K562 (cell line): ENCODE results near the gene DUSP10. TPM values are rescaled to one million over a fixed set of nuclear protein-coding genes. Genes with fewer than 3 reads are reported as not detected.

Experiments used
- MBD2 ChIP-seq: sonication (generic); IDR thresholded peaks from 2 replicates; pipeline ENCODE4 v1.6.1; 2016; ENCODE audit warnings: low read depth, borderline replicate concordance
- MCM3 ChIP-seq: fragments of 450-650 bp; IDR thresholded peaks from 2 replicates; pipeline ENCODE4 v1.6.1; 2016
- MCM7 ChIP-seq, 2 experiments: fragments of 450-650 bp; IDR thresholded peaks; 2 replicates each; pipeline ENCODE4 v1.6.1; 2016 to 2018
- NFIX ChIP-seq: fragments of 250-450 bp; sonication (Bioruptor Pico); IDR thresholded peaks from 2 replicates; pipeline ENCODE4 v1.4.0; 2020; ENCODE audit warnings: low read depth, mild to moderate bottlenecking, moderate library complexity
- SFPQ ChIP-seq: fragments of 200-400 bp; formaldehyde crosslinking; IDR thresholded peaks from 2 replicates; pipeline ENCODE4 v1.6.1; 2017; ENCODE audit warnings: mild to moderate bottlenecking, low read depth, low read length, moderate library complexity
- SIN3A ChIP-seq, 2 experiments: fragments of 150-350 bp in 1 of 2; IDR thresholded peaks; 2 replicates each; pipeline ENCODE4 v1.6.1; 2011 to 2016; ENCODE audit warnings: borderline replicate concordance in 2 of 2, low read depth in 2 of 2, low read length in 2 of 2, mild to moderate bottlenecking in 2 of 2, moderate library complexity in 2 of 2; ENCODE audit not compliant: control insufficient read depth in 1 of 2
- ZBTB40 ChIP-seq, 2 experiments: fragments of 450-650 bp in 1 of 2; sonication (generic) in 1 of 2; formaldehyde crosslinking in 1 of 2; IDR thresholded peaks; 2 replicates each; pipeline versions ENCODE4 v1.7.1 to v1.9.0; 2016 to 2022; ENCODE audit warnings: inconsistent platforms in 1 of 2, mild to moderate bottlenecking in 1 of 2, missing genetic modification reagents in 1 of 2
- ZNF263 ChIP-seq: sonication (generic); formaldehyde crosslinking; IDR thresholded peaks from 2 replicates; pipeline ENCODE4 v1.8.0; 2022; ENCODE audit warnings: mild to moderate bottlenecking, missing genetic modification reagents, borderline replicate concordance
- ZNF699 ChIP-seq: fragments of 250-450 bp; sonication (Bioruptor Pico); IDR thresholded peaks from 2 replicates; pipeline ENCODE4 v1.8.0; 2021; ENCODE audit warnings: mild to moderate bottlenecking, moderate library complexity; ENCODE audit not compliant: insufficient replicate concordance
- polyA plus RNA-seq, 8 experiments: library from polyadenylated mRNA; depleted of rRNA in 4 of 8; stranded (reverse) in 5 of 8; unstranded in 3 of 8; fragments of >200 nt; fragmentation: Nextera tagmentation in 2 of 8; fragmentation: Illumina TruSeq in 1 of 8; extraction: Ambion mirVana in 2 of 8; extraction: Trizol in 1 of 8; gene quantifications; 2 replicates each; pipeline versions ENCODE4 v1.2.1 to v1.2.3, GENCODE V29; 2011 to 2014; ENCODE audit warnings: inconsistent platforms in 1 of 8, missing spikeins in 1 of 8
- total RNA-seq, 7 experiments: library from RNA; depleted of rRNA in 6 of 7; stranded (reverse); fragments of >200 nt in 6 of 7; fragmentation: Illumina TruSeq in 2 of 7; extraction: Trizol in 2 of 7; gene quantifications; 2 replicates each; pipeline versions ENCODE4 v1.2.1 to v1.2.3, GENCODE V29; 2011 to 2021; ENCODE audit warnings: low replicate concordance in 1 of 7

DUSP10 gene
- total and polyA plus RNA-seq, 9 of the 15 experiments (the other 6 are each of a cell fraction or from before 2014, with no cell fraction given): 1.7 to 8.3 (median 6.1) TPM

DNA sequence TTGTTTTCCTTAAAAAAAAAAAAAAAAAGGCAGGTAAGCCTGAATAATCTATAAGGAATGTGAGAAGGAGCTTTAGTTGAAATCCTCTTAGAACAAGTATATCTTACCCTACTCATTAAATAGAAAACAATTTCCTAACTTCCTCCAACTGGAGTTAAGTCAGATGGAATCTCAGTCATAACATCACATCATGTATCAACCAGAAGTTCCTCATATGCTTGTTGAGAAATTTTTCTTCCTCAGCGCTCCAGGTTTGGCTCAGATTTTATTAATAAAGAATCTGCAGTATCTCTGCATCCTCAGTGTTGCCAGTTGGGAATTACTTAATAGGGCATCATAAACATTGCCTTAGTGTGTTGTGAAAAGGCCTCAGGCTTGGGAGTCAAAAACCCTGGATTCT lies 37.6 kb downstream of the DUSP10 start (continued):
- TF ChIP-seq ZBTB40 (IDR thresholded peaks at IDR 0.05) (no peak), ZBTB40 (CRISPR knock-in tag; IDR thresholded peaks at IDR 0.05) (no peak), ZNF699 (CRISPR knock-in tag) (no peak), NFIX (CRISPR knock-in tag) (no peak), MBD2 (no peak), SFPQ (no peak), SIN3A (IDR thresholded peaks at IDR 0.05; ENCODE audit: borderline replicate concordance in 2 of 2, control insufficient read depth in 1 of 2, low read depth in 2 of 2, low read length in 2 of 2) (no peak), MCM7 (IDR thresholded peaks at IDR 0.05) (no peak), ZNF263 (no peak), MCM3 (no peak)
